ENCODE results near the gene NCR1. TPM values are rescaled to one million over a fixed set of nuclear protein-coding genes. Genes with fewer than 3 reads are reported as not detected.
"Not testable (repeated sequence)": the region's sequence is repeated elsewhere in the genome, so short reads cannot be mapped to it uniquely, and the experiment has no call there.

The NCR1 gene
- total RNA-seq, 1 donor from 2014 or later, result not detected

DNA sequence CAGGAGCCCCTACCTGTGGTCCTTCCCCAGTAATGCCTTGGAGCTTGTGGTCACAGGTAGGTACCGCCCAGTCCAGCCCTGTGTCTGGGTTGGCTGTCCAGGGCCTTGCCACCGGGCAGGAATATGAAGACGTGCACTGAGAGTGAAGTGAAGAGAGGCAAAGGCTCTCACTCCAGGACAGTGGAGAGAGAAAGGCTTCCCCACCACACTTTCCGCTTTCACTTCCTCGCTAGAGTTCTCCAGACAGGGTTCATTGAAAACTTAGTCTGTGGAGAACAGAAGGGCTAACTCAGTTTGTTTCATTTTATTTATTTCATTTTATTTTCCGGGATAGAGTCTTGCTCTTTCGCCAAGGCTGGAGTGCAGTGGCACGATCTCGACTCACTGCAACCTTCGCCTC lies 17.7 kb upstream of the NCR1 start:
- H3F3A ChIP-seq (ENCODE audit: low read depth), result no peaks in the 10 kb centered on the region
- H3K27me3 Mint-ChIP-seq (ENCODE audit: insufficient read depth, low read depth), result peaks cover 3% of the 10 kb centered on the region

DNA sequence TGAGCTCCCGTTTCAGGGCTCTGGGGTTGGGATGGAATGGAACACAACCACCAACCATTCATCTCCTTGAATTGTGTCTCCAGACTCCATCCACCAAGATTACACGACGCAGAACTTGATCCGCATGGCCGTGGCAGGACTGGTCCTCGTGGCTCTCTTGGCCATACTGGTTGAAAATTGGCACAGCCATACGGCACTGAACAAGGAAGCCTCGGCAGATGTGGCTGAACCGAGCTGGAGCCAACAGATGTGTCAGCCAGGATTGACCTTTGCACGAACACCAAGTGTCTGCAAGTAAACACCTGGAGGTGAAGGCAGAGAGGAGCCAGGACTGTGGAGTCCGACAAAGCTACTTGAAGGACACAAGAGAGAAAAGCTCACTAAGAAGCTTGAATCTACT lies 16.4 kb upstream of the NCR1 start:
- Mint-ChIP-seq H3K27me3 (ENCODE audit: insufficient read depth, low read depth) (peaks cover 4% of the 10 kb centered on the region), H3K4me1 (no peaks in the 10 kb centered on the region), H3K4me3 (no peak overlapping the region), H3K36me3 (no peaks in the 10 kb centered on the region), H3K9me3 (peaks cover 9% of the 10 kb centered on the region), H3K27ac (no peak overlapping the region)
- Histone ChIP-seq H3K9me3 (ENCODE audit: low read depth) (no peaks in the 10 kb centered on the region), H2AFZ (replicated peaks) (no peak overlapping the region), H3K4me2 (no peak overlapping the region), H3K79me2 (ENCODE audit: low read depth) (no peaks in the 10 kb centered on the region), H3F3A (ENCODE audit: low read depth) (no peaks in the 10 kb centered on the region), H3K4me1 (no peaks in the 10 kb centered on the region), H4K20me1 (ENCODE audit: low read depth) (no peaks in the 10 kb centered on the region), H3K36me3 (no peaks in the 10 kb centered on the region), H3K27me3 (no peaks in the 10 kb centered on the region), H3K27ac (no peak overlapping the region), H3K4me3 (no peak overlapping the region), H3K9ac (no peak overlapping the region)
- DNase-seq (ENCODE audit: low spot score), result no peak
- no peak for TF ChIP-seq EZH2phosphoT487 (IDR thresholded peaks at IDR 0.05)
- TF ChIP-seq, protein P1, sequence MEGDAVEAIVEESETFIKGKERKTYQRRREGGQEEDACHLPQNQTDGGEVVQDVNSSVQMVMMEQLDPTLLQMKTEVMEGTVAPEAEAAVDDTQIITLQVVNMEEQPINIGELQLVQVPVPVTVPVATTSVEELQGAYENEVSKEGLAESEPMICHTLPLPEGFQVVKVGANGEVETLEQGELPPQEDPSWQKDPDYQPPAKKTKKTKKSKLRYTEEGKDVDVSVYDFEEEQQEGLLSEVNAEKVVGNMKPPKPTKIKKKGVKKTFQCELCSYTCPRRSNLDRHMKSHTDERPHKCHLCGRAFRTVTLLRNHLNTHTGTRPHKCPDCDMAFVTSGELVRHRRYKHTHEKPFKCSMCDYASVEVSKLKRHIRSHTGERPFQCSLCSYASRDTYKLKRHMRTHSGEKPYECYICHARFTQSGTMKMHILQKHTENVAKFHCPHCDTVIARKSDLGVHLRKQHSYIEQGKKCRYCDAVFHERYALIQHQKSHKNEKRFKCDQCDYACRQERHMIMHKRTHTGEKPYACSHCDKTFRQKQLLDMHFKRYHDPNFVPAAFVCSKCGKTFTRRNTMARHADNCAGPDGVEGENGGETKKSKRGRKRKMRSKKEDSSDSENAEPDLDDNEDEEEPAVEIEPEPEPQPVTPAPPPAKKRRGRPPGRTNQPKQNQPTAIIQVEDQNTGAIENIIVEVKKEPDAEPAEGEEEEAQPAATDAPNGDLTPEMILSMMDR (IDR thresholded peaks at IDR 0.05), result no peak
- TF ChIP-seq EZH2 (IDR thresholded peaks at IDR 0.05), result no peak

More for the DNA sequence above, 17.7 kb upstream of the NCR1 start:
- TF ChIP-seq EZH2 (IDR thresholded peaks at IDR 0.05) (no peak), EZH2phosphoT487 (IDR thresholded peaks at IDR 0.05) (no peak)
- TF ChIP-seq, protein P1 (IDR thresholded peaks at IDR 0.05), result no peak
- Histone ChIP-seq H3K4me3 (no peak overlapping the region), H3K9me3 (ENCODE audit: low read depth) (no peaks in the 10 kb centered on the region), H2AFZ (replicated peaks) (no peak overlapping the region), H4K20me1 (ENCODE audit: low read depth) (no peaks in the 10 kb centered on the region), H3K4me2 (no peak overlapping the region), H3K79me2 (ENCODE audit: low read depth) (no peaks in the 10 kb centered on the region), H3K36me3 (no peaks in the 10 kb centered on the region), H3K9ac (no peak overlapping the region), H3K27me3 (no peaks in the 10 kb centered on the region), H3K27ac (no peak overlapping the region), H3K4me1 (no peaks in the 10 kb centered on the region)
- DNase-seq (ENCODE audit: low spot score), result no peak
- no peak overlapping the region for H3K4me3 Mint-ChIP-seq
- H3K4me1 Mint-ChIP-seq, result no peaks in the 10 kb centered on the region
- peaks cover 9% of the 10 kb centered on the region for H3K9me3 Mint-ChIP-seq
- no peak overlapping the region for H3K27ac Mint-ChIP-seq
- H3K36me3 Mint-ChIP-seq, result no peaks in the 10 kb centered on the region

DNA sequence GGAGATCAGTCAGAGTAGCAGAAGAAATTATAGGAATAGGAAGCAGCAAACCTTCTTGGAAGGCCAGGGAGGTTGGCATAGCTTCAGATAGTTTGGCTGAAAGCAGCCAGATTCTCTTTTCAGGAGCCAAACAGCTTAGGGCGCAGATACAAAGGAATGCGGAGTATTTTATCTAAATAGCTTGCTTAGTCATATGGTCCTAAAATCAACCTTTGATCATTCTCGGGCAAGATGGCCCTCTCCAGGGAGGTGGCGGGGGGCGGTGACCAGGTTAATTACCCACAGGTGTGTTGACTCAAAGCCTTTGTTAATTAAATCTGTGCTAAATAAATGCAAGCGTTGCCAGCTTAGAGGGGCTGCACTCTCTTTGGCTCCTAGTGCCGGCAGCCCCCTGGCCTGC lies 12.5 kb upstream of the NCR1 start:
- no peaks in the 10 kb centered on the region for H3K27me3 ChIP-seq
- H3K36me3 ChIP-seq, result no peaks in the 10 kb centered on the region
- Mint-ChIP-seq H3K36me3 (no peaks in the 10 kb centered on the region), H3K27ac (no peak overlapping the region), H3K4me1 (no peaks in the 10 kb centered on the region), H3K27me3 (ENCODE audit: insufficient read depth, low read depth) (peaks cover 8% of the 10 kb centered on the region), H3K9me3 (peaks cover 3% of the 10 kb centered on the region), H3K4me3 (no peak overlapping the region)
- no peaks in the 10 kb centered on the region for H3K4me1 ChIP-seq
- H3F3A ChIP-seq (ENCODE audit: low read depth), result no peaks in the 10 kb centered on the region
- no peak overlapping the region for H3K4me3 ChIP-seq
- TF ChIP-seq EZH2phosphoT487 (IDR thresholded peaks at IDR 0.05) (no peak), EZH2 (IDR thresholded peaks at IDR 0.05) (no peak)
- TF ChIP-seq, protein P1 (IDR thresholded peaks at IDR 0.05), result no peak
- H3K9me3 ChIP-seq (ENCODE audit: low read depth), result no peaks in the 10 kb centered on the region
- H2AFZ ChIP-seq (replicated peaks), result no peak overlapping the region
- H3K27ac ChIP-seq, result no peak overlapping the region
- no peaks in the 10 kb centered on the region for H4K20me1 ChIP-seq (ENCODE audit: low read depth)
- H3K9ac ChIP-seq, result no peak overlapping the region
- H3K4me2 ChIP-seq, result no peak overlapping the region
- no peak for DNase-seq (ENCODE audit: low spot score)
- no peaks in the 10 kb centered on the region for H3K79me2 ChIP-seq (ENCODE audit: low read depth)

DNA sequence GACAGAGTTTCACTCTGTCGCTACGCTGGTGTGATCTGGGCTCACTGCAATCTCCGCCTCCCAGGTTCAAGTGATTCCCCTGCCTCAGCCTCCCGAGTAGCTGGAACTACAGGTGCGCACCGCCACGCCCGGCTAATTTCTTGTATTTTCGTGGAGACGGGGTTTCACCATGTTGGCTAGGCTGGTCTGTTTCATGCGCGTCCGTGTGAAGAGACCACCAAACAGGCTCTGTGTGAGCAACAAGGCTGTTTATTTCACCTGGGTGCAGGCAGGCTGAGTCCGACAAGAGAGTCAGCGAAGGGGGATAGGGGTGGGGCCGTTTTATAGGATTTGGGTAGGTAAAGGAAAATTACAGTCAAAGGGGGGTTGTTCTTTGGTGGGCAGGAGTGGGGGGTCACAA lies 11.8 kb upstream of the NCR1 start:
- H4K20me1 ChIP-seq (ENCODE audit: low read depth); H3K79me2 ChIP-seq (ENCODE audit: low read depth); H3K9me3 Mint-ChIP-seq; H3K27ac Mint-ChIP-seq; H3K27ac ChIP-seq; H3K4me1 Mint-ChIP-seq; H2AFZ ChIP-seq (replicated peaks); H3K4me3 ChIP-seq; H3K4me2 ChIP-seq; H3K9ac ChIP-seq; H3F3A ChIP-seq (ENCODE audit: low read depth); H3K4me1 ChIP-seq; DNase-seq (ENCODE audit: low spot score); H3K9me3 ChIP-seq (ENCODE audit: low read depth); H3K36me3 Mint-ChIP-seq; H3K27me3 ChIP-seq; H3K36me3 ChIP-seq; H3K4me3 Mint-ChIP-seq: not testable (repeated sequence)
- H3K27me3 Mint-ChIP-seq (ENCODE audit: insufficient read depth, low read depth), result peaks cover 10% of the 10 kb centered on the region
